Activated CD4-positive, alpha-beta memory T cell treated with anti-CD3 and anti-CD28 coated beads for 36 hours (primary cell): Measurements from ENCODE around the gene MYG1. TPM values are rescaled to one million over a fixed set of nuclear protein-coding genes. Genes with fewer than 3 reads are reported as not detected.
A peak's percentile ranks its signal among the peaks of the same experiment; 100 is the strongest.

Experiments
- CTCF ChIA-PET: fragments of 350-600 bp; sonication (Branson Sonifier 250); formaldehyde crosslinking; loops from one replicate; lab custom pipeline; 2021; ENCODE audit warnings: antibody characterized with exemption, inconsistent platforms; lab: Charles Lee
- POLR2A ChIA-PET: fragments of 350-600 bp; sonication (Branson Sonifier 250); formaldehyde crosslinking; loops from one replicate; lab custom pipeline; 2021; ENCODE audit warnings: antibody characterized with exemption; lab: Charles Lee
- DNase-seq: peaks from one replicate; pipeline ENCODE4 v3.0.0-alpha.2; 2020
- H3K27ac Mint-ChIP-seq: one replicate; pipeline ENCODE4 v1.8.0; 2021; ENCODE audit warnings: mixed read lengths
- H3K27me3 Mint-ChIP-seq: one replicate; pipeline ENCODE4 v1.8.0; 2021; ENCODE audit warnings: mixed read lengths
- H3K36me3 Mint-ChIP-seq: one replicate; pipeline ENCODE4 v1.8.0; 2021; ENCODE audit warnings: mixed read lengths
- H3K4me1 Mint-ChIP-seq: one replicate; pipeline ENCODE4 v1.8.0; 2021; ENCODE audit warnings: low read depth, mixed read lengths
- H3K4me3 Mint-ChIP-seq: one replicate; pipeline ENCODE4 v1.8.0; 2021; ENCODE audit warnings: mild to moderate bottlenecking, mixed read lengths
- H3K9me3 Mint-ChIP-seq: one replicate; pipeline ENCODE4 v1.8.0; 2021; ENCODE audit warnings: mixed read lengths
- intact Hi-C: fragments of 100-400 bp; cut with micrococcal nuclease; formaldehyde crosslinking; loops from one replicate; pipeline ENCODE4 v1.15.1; 2023
- total RNA-seq, 2 experiments: library from RNA; stranded (reverse); gene quantifications; one replicate each; pipeline ENCODE4 v1.2.3, GENCODE V29; 2021

MYG1 gene
- total RNA-seq, 2 experiments from 2014 or later: 77.9 to 82.5 TPM

DNA sequence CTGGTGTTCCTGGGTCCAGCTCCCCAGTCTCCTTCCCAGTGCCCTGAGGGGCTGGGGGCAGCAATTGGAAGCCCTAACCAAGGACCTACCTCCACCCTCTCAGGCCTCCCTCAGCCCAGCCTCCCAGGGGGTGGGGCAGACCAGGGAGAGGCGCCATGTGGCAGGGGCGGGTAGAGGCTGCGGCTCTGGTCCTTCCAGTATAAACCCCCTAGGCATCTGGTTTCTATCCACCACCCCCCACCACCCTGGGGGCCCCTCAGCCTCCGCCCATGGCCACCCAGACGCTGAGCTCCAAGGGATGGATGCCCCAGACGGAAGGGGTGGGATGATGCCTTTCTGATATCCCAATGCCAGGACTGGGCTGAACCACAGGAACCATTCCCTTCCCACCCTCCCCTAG lies 39.4 kb downstream of the MYG1 start:
- Mint-ChIP-seq H3K9me3 (no peaks in the 10 kb centered on the region), H3K27ac (no peak overlapping the region), H3K36me3 (no peaks in the 10 kb centered on the region), H3K4me3 (no peak overlapping the region), H3K27me3 (peaks cover 23% of the 10 kb centered on the region), H3K4me1 (peaks cover 5% of the 10 kb centered on the region)
- POLR2A ChIA-PET: no interaction called here
- no peak for DNase-seq
- CTCF ChIA-PET: interaction anchor here (1.0 kb wide), 2 partner anchors 10 to 13 kb away, joined by 3 read pairs; no protein-coding TSS in a partner anchor
- intact Hi-C loops: no loop called here

DNA sequence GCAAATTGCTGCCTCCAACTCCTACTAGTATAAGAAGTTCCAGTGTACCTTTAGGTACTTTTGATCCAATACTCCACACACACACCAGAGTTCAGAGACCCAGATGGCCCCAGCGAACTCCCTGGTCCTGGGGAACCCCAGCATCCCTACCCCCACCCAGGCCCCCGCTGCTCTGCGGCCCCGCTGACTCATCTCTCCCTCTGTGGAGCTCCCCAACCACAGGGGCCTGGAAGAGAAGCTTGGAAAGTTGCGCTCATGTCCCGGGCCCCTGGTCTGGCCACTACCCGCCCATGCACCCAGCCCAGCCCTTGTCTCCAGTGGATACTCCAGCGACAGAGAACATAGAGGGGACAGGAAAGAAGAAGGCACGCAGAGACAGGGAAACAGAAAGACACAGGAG lies 40.9 kb downstream of the MYG1 start:
- no peaks in the 10 kb centered on the region for H3K9me3 Mint-ChIP-seq
- intact Hi-C loops: no loop called here
- H3K27me3 Mint-ChIP-seq: peaks cover 17% of the 10 kb centered on the region
- ChIA-PET CTCF (interaction anchor here (0.6 to 1.4 kb wide), 3 partner anchors 19 to 861 kb away, joined by 3 to 6 read pairs (median 4); partner anchors contain the start of gene AAAS), POLR2A (no interaction called here)
- H3K27ac Mint-ChIP-seq: no peak overlapping the region
- no peak overlapping the region for H3K4me3 Mint-ChIP-seq
- DNase-seq: no peak
- H3K4me1 Mint-ChIP-seq: peaks cover 14% of the 10 kb centered on the region
- H3K36me3 Mint-ChIP-seq: no peaks in the 10 kb centered on the region

DNA sequence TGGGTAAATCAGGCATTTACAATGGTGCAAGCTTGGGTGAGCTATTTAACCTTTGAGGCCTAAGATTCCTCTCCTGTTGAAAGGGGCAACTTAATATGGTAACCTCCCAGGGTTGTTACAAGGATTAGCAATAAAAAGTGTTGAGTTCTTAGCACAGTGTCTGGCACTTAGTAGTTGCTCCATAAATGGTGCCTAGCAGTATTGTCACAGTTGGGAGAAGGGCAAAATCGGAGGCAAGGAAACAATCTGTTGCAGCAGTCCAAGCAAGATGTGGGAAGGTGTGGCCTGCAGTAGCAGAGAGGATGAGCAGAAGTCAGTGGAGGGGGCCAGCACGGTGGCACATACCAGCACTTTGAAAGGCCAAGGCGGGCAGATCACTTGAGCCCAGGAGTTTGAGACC lies 44.0 kb downstream of the MYG1 start:
- H3K27me3 Mint-ChIP-seq: no peaks in the 10 kb centered on the region
- no peak overlapping the region for H3K4me3 Mint-ChIP-seq
- no peaks in the 10 kb centered on the region for H3K9me3 Mint-ChIP-seq
- ChIA-PET CTCF (interaction anchor here (0.5 to 7.2 kb wide), 6 partner anchors 9 to 241 kb away, joined by 4 to 252 read pairs (median 14); partner anchors contain the start of genes AAAS, SOAT2 and SP7), POLR2A (interaction anchor here (2.4 kb wide), 1 partner anchor 19 kb away, joined by 21 read pairs; no protein-coding TSS in a partner anchor)
- peaks cover 14% of the 10 kb centered on the region for H3K4me1 Mint-ChIP-seq
- no peaks in the 10 kb centered on the region for H3K36me3 Mint-ChIP-seq
- no peak for DNase-seq
- intact Hi-C loops: no loop called here
- no peak overlapping the region for H3K27ac Mint-ChIP-seq

DNA sequence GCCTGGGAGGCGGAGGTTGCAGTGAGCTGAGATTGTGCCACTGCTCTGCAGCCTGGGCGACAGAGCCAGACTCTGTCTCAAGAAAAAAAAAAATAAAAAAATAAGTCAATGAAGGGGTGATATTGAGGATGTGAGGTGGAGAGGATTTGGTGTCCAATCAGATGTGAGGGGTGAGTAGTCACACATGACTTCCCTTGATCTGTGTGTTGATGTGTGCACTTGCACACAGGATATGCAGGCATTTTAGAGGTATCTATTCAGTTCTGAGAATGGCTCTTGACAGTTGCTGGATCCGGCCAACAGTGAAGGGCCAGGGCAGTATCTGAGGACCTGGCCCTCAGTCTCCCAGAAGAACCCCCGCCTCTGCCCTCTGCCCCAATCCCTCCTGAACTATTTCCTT lies 44.5 kb downstream of the MYG1 start:
- H3K27ac Mint-ChIP-seq: no peak overlapping the region
- H3K4me1 Mint-ChIP-seq: peaks cover 14% of the 10 kb centered on the region
- POLR2A ChIA-PET: interaction anchor here (1.9 to 2.4 kb wide), 2 partner anchors 19 to 22 kb away, joined by 18 to 21 read pairs; partner anchors contain the start of gene AAAS
- no peaks in the 10 kb centered on the region for H3K27me3 Mint-ChIP-seq
- DNase-seq: no peak
- CTCF ChIA-PET: interaction anchor here (1.0 to 7.2 kb wide), 18 partner anchors 8 to 278 kb away, joined by 3 to 252 read pairs (median 7); partner anchors contain the start of genes AAAS, ESPL1, SOAT2 and SP7
- peak overlapping the region; percentile 60 for H3K4me3 Mint-ChIP-seq
- intact Hi-C loops: loop anchor here (1.0 kb wide), 1 partner anchor 131 kb away; no protein-coding TSS in a partner anchor
- no peaks in the 10 kb centered on the region for H3K36me3 Mint-ChIP-seq
- no peaks in the 10 kb centered on the region for H3K9me3 Mint-ChIP-seq

DNA sequence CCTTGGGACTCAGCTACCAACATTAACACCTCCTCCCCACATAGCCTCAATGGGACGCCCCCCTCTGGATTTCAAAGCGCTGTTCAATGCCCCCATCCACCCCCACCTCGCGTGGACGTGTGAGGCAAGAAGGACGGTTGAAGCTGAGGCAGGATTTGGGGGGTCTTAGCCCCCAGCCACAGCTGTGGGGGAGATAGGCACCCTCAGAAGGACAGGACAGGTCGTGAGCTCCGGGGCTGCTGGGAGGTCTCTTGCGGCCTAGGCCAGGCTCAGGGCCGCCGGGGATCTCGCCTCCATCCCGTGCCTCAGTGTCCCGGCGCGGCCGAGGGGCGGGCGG lies 45.0 kb downstream of the MYG1 start:
- H3K4me3 Mint-ChIP-seq: peak overlapping the region; percentile 60
- ChIA-PET POLR2A (interaction anchor here (0.7 to 2.4 kb wide), 8 partner anchors 17 to 338 kb away, joined by 3 to 21 read pairs (median 3); partner anchors contain the start of genes AAAS, EIF4B and SP1), CTCF (interaction anchor here (0.7 to 7.2 kb wide), 54 partner anchors 8 to 297 kb away, joined by 3 to 252 read pairs (median 5); partner anchors contain the start of genes AAAS, CSAD, ESPL1 and ITGB7)
- peaks cover 14% of the 10 kb centered on the region for H3K4me1 Mint-ChIP-seq
- intact Hi-C loops: loop anchor here (1.0 kb wide), 1 partner anchor 131 kb away; no protein-coding TSS in a partner anchor
- no peaks in the 10 kb centered on the region for H3K36me3 Mint-ChIP-seq
- H3K27ac Mint-ChIP-seq: no peak overlapping the region
- DNase-seq: no peak
- H3K27me3 Mint-ChIP-seq: no peaks in the 10 kb centered on the region
- H3K9me3 Mint-ChIP-seq: no peaks in the 10 kb centered on the region

DNA sequence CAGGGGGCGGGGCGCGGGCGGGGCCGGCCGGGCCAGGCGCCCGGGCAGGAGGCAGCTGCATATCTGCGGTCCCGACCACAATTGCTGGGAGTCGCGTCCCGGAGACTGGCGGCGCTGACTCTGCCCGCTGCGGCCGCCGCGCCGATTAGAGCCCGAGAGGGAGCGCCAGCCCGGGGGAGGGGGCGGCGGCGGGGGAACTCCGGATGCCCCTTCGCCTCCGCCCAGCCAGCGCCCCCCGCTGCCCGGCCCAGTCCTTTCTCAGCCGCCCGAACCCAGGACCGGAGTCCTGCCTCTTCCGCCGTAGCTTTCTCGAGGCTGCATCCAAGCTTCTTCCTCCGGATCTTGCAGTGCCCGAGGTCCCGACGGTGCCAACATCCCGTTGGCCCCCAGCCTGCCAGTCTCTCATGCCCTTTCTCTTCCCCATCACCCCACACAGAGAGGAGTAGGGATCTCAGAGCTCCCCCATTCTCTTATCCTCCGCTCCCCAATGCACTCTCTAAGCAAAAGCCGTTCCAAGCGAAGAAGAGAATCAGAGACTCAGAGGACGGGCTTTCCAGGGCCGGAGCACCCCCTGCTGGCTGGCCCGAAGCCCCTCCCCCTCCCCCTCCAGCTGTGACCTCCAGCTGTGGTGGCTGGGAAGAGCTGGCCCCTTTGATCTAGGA lies 45.5 kb downstream of the MYG1 start:
- DNase-seq: peak; percentile 86
- intact Hi-C loops: loop anchor here (1.0 kb wide), 3 partner anchors 21 to 186 kb away; no protein-coding TSS in a partner anchor
- Mint-ChIP-seq H3K4me1 (peaks cover 14% of the 10 kb centered on the region), H3K9me3 (no peaks in the 10 kb centered on the region), H3K27ac (peak overlapping the region; percentile 56), H3K27me3 (no peaks in the 10 kb centered on the region), H3K36me3 (no peaks in the 10 kb centered on the region), H3K4me3 (peak overlapping the region; percentile 92)
- CTCF ChIA-PET: interaction anchor here (0.5 to 7.2 kb wide), 63 partner anchors 7 to 297 kb away, joined by 3 to 252 read pairs (median 4); partner anchors contain the start of genes AAAS, AMHR2, CSAD and ESPL1
- POLR2A ChIA-PET: interaction anchor here (0.7 to 2.4 kb wide), 8 partner anchors 18 to 339 kb away, joined by 3 to 21 read pairs (median 3); partner anchors contain the start of genes AAAS, EIF4B and SP1

DNA sequence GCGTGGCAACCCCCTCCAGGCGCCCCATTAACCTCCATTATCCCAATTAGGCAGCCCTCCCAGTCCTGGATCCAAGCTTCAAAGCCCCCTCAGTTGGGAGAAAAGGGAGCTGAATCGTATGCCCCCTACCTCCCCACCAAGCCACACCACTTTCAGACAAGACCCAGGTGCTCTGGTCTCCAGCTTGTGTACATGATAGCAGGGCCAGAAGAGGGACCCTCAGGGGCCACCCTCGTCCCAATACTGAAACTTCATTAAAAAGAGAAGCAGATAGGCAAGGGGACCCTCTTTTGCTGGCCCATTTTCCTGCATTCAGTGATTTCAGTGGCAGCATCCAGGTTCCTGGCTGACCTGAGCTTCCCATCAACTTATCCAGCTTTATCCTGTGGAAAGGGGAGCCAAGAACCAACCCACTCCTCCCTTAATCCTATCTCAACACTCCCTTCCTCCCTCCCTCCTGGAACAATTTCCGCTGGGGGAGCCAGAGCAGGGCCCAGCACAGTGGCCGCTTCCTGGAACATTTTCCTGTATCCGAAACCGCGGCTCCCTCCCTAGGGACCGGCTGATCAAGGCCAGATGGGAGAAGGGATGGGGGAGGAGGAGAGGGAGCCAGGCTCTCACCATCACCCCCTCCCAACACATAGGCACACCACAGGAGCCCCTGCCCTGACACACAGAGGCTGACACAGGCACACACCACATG lies 46.1 kb downstream of the MYG1 start:
- ChIA-PET CTCF (interaction anchor here (0.5 to 7.2 kb wide), 54 partner anchors 8 to 298 kb away, joined by 3 to 252 read pairs (median 5); partner anchors contain the start of genes AAAS, AMHR2, CSAD and ESPL1), POLR2A (interaction anchor here (0.8 to 2.4 kb wide), 6 partner anchors 21 to 340 kb away, joined by 3 to 21 read pairs (median 4); partner anchors contain the start of genes AAAS, EIF4B and SP1)
- DNase-seq: no peak
- H3K4me3 Mint-ChIP-seq: peak overlapping the region; percentile 92
- intact Hi-C loops: loop anchor here (1.0 kb wide), 2 partner anchors 21 to 186 kb away; no protein-coding TSS in a partner anchor
- no peaks in the 10 kb centered on the region for H3K27me3 Mint-ChIP-seq
- no peaks in the 10 kb centered on the region for H3K36me3 Mint-ChIP-seq
- no peak overlapping the region for H3K27ac Mint-ChIP-seq
- H3K4me1 Mint-ChIP-seq: peaks cover 9% of the 10 kb centered on the region
- H3K9me3 Mint-ChIP-seq: no peaks in the 10 kb centered on the region

DNA sequence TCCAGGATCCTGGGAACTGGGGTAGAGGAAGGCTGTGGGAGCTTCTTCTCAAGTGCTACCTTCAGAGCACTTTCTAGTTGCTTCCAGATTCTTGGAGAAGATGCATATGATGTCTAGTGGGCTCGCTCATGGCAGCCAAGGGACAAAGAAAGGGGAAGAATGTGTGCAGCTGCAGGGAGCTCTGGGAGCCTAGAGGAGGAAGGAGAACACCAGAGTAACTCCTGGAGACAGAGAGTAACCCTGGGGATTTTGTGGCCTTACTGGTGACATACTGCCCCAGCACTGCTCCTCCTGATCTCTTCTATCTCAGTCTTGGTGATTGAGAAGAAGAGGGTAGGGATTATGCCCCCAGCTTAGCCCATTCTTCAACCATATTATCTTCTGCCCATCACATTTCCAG lies 47.0 kb downstream of the MYG1 start:
- POLR2A ChIA-PET: interaction anchor here (0.6 kb wide), 1 partner anchor 75 kb away, joined by 3 read pairs; no protein-coding TSS in a partner anchor
- Mint-ChIP-seq H3K4me1 (peaks cover 9% of the 10 kb centered on the region), H3K4me3 (no peak overlapping the region)

DNA sequence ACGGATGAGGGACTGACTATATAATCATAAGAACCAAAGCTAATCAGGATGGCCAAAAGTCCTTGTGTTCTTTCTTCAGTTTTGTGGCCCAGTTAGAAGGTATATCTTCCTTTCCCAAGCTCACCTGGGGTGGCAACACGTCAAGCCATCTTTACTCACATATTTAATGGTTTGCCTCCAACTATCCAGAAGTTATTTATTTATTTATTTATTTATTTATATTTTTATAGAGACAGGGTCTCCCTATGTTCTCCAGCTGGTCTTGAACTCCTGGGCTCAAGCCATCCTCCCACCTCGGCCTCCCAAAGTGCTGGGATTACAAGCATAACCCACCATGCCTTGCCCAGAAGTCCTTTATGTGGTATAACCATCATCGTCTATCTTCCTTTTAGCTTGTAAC lies 48.4 kb downstream of the MYG1 start:
- ChIA-PET CTCF (interaction anchor here (0.7 to 7.2 kb wide), 5 partner anchors 23 to 136 kb away, joined by 3 to 252 read pairs (median 4); partner anchors contain the start of gene AAAS), POLR2A (no interaction called here)
- no peak overlapping the region for H3K4me3 Mint-ChIP-seq

More for the DNA sequence above, 47.0 kb downstream of the MYG1 start:
- intact Hi-C loops: no loop called here
- no peak for DNase-seq
- H3K36me3 Mint-ChIP-seq: no peaks in the 10 kb centered on the region
- no peak overlapping the region for H3K27ac Mint-ChIP-seq
- H3K27me3 Mint-ChIP-seq: no peaks in the 10 kb centered on the region
- CTCF ChIA-PET: interaction anchor here (1.3 to 7.2 kb wide), 6 partner anchors 9 to 77 kb away, joined by 3 to 252 read pairs (median 6); partner anchors contain the start of genes AAAS and AMHR2
- H3K9me3 Mint-ChIP-seq: no peaks in the 10 kb centered on the region

DNA sequence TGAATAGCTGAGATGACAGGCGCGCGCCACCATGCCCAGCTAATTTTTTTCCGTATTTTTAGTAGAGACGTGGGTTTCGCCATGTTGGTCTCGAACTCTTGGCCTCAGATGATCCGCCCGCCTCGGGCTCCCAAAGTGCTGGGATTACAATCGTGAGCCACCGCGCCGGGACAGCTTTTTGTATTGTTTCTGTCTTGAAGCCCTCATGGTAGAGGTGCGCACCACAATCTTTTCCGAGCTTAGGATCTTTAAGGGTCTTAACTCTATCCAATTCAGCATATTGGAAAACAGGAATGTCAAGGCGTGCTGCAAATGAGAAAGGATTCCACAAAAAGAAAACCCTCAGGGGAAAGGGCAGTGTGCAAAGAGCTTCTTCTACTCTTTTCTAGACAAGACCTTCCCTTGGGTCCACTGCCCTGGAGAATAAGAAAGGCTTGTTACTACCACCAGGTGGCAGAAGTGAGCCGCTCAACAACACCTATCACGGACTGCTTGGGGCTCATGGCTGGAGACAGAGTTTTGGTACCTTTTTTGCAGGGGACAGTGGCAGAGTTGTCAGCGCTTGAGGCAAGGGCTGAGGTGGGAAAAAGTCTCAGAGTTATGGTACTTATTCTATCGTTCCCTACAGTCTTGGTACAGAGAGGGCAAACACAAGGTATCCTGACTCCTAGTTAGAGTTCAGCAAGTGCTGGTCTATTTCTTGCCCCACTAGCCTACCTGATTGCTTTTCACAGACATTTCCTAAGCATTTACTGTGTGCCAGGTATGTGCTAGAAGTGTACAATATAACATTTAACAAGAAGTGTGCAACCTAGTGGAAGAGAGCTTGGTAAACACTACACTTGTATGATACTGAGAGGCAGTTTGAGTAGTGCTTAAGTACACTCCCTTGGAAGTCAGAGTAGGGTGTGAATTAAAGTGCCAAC lies 53.1 kb downstream of the MYG1 start:
- POLR2A ChIA-PET: interaction anchor here (0.8 to 1.2 kb wide), 4 partner anchors 29 to 156 kb away, joined by 3 to 4 read pairs (median 3); no protein-coding TSS in a partner anchor
- Mint-ChIP-seq H3K36me3 (no peaks in the 10 kb centered on the region), H3K9me3 (no peaks in the 10 kb centered on the region), H3K27me3 (no peaks in the 10 kb centered on the region), H3K4me3 (no peak overlapping the region), H3K4me1 (peaks cover 9% of the 10 kb centered on the region), H3K27ac (peak overlapping the region; percentile 12)
- peak; percentile 90 for DNase-seq
- CTCF ChIA-PET: interaction anchor here (0.5 to 8.0 kb wide), 62 partner anchors 7 to 1223 kb away, joined by 3 to 207 read pairs (median 4); partner anchors contain the start of genes AAAS, AMHR2, ITGB7 and MAP3K12
- intact Hi-C loops: loop anchor here (1.0 kb wide), 3 partner anchors 30 to 156 kb away; no protein-coding TSS in a partner anchor

More for the DNA sequence above, 48.4 kb downstream of the MYG1 start:
- Mint-ChIP-seq H3K27ac (no peak overlapping the region), H3K4me1 (peaks cover 15% of the 10 kb centered on the region), H3K27me3 (no peaks in the 10 kb centered on the region), H3K9me3 (no peaks in the 10 kb centered on the region), H3K36me3 (no peaks in the 10 kb centered on the region)
- DNase-seq: no peak
- intact Hi-C loops: no loop called here
